B cell (primary cell): ENCODE measurements around the gene AUNIP. TPM values are rescaled to one million over a fixed set of nuclear protein-coding genes. Genes with fewer than 3 reads are reported as not detected.

Experiments used
- ATAC-seq: fragments of 200-7000 bp; cut with Tn5 transposase; one replicate; pipeline ENCODE4 v1.10.0; 2021; ENCODE audit warnings: low read depth, mild to moderate bottlenecking, moderate number of reproducible peaks, moderate library complexity
- CTCF ChIA-PET: fragments of 350-600 bp; sonication (Branson Sonifier 250); formaldehyde crosslinking; loops from one replicate; lab custom pipeline; 2021; ENCODE audit warnings: antibody characterized with exemption, inconsistent platforms; lab: Charles Lee
- POLR2A ChIA-PET: fragments of 350-600 bp; sonication (Branson Sonifier 250); formaldehyde crosslinking; loops from one replicate; lab custom pipeline; 2021; ENCODE audit warnings: antibody characterized with exemption; lab: Charles Lee
- DNase-seq: peaks from one replicate; pipeline ENCODE4 v3.0.0; 2013
- H2AFZ ChIP-seq: 2 replicates; pipeline ENCODE4 v1.6.1; 2012; ENCODE audit warnings: mild to moderate bottlenecking, low read depth, low read length; ENCODE audit not compliant: insufficient read depth, poor library complexity, severe bottlenecking
- H3K27ac ChIP-seq, 2 donors: 1 replicate in 1 of 2; 2 replicates in 1 of 2; pipeline ENCODE4 v1.5.1; 2012 to 2013; ENCODE audit warnings: low read length in 2 of 2, mild to moderate bottlenecking in 2 of 2, moderate library complexity in 1 of 2
- H3K27me3 ChIP-seq, 4 experiments: fragments of 200-600 bp in 1 of 4; sonication (generic) in 1 of 4; replicated peaks in 1 of 4; 1 replicate in 2 of 4; 2 replicates in 2 of 4; pipeline versions ENCODE4 v1.6.1 to v1.7.0; 2013 to 2016; ENCODE audit warnings: low read length in 3 of 4, mild to moderate bottlenecking in 2 of 4, mixed read lengths in 1 of 4, moderate library complexity in 1 of 4; ENCODE audit not compliant: insufficient read depth in 4 of 4, control insufficient read depth in 3 of 4; ENCODE audit errors: control extremely low read depth in 1 of 4
- H3K36me3 ChIP-seq, 2 experiments: replicated peaks in 1 of 2; 1 replicate in 1 of 2; 2 replicates in 1 of 2; pipeline versions ENCODE4 v1.6.1 to v1.7.1; 2013; ENCODE audit warnings: low read length in 1 of 2; ENCODE audit not compliant: insufficient read depth in 2 of 2, control insufficient read depth in 1 of 2; ENCODE audit errors: control extremely low read depth in 1 of 2, extremely low read depth in 1 of 2
- H3K4me1 ChIP-seq, 2 donors: fragments of 200-600 bp in 1 of 2; sonication (generic) in 1 of 2; 1 replicate in 1 of 2; 2 replicates in 1 of 2; pipeline versions ENCODE4 v1.5.1 to v1.6.1; 2013 to 2017; ENCODE audit warnings: low read length in 2 of 2; ENCODE audit not compliant: control insufficient read depth in 2 of 2, insufficient read depth in 2 of 2
- H3K4me2 ChIP-seq: replicated peaks from 2 replicates; pipeline ENCODE3; 2012; ENCODE audit warnings: mild to moderate bottlenecking, low read depth, low read length; ENCODE audit not compliant: poor library complexity, severe bottlenecking
- H3K4me3 ChIP-seq, 5 experiments: fragments of 200-600 bp in 1 of 5; sonication (generic) in 1 of 5; 1 replicate in 3 of 5; 2 replicates in 2 of 5; pipeline versions ENCODE4 v1.5.1 to v1.7.0; 2011 to 2016; ENCODE audit warnings: low read length in 4 of 5, mild to moderate bottlenecking in 4 of 5, low read depth in 2 of 5, control low read depth in 1 of 5, moderate library complexity in 1 of 5; ENCODE audit not compliant: insufficient read depth in 1 of 5; ENCODE audit errors: control extremely low read depth in 1 of 5, extremely low read depth in 1 of 5
- H3K79me2 ChIP-seq: fragments of 200-600 bp; sonication (generic); one replicate; pipeline ENCODE4 v1.6.0; 2016; ENCODE audit warnings: low read length; ENCODE audit not compliant: control insufficient read depth, insufficient read depth
- H3K9ac ChIP-seq: fragments of 200-600 bp; sonication (generic); 2 replicates; pipeline ENCODE4 v1.6.1; 2017; ENCODE audit warnings: mild to moderate bottlenecking, low read length, moderate library complexity
- H3K9me3 ChIP-seq, 3 donors: one replicate each; pipeline versions ENCODE4 v1.6.1 to v1.7.1; 2013; ENCODE audit warnings: low read length in 2 of 3; ENCODE audit not compliant: control insufficient read depth in 2 of 3, insufficient read depth in 1 of 3; ENCODE audit errors: control extremely low read depth in 1 of 3
- H4K20me1 ChIP-seq: 2 replicates; pipeline ENCODE4 v1.6.0; 2012; ENCODE audit warnings: mild to moderate bottlenecking, low read length; ENCODE audit not compliant: insufficient read depth, control insufficient read depth, poor library complexity, severe bottlenecking
- H3K27ac Mint-ChIP-seq: one replicate; pipeline ENCODE4 v1.8.0; 2021; ENCODE audit warnings: mixed read lengths
- H3K27me3 Mint-ChIP-seq: one replicate; pipeline ENCODE4 v1.8.0; 2021; ENCODE audit warnings: mixed read lengths
- H3K4me1 Mint-ChIP-seq: one replicate; pipeline ENCODE4 v1.8.0; 2021; ENCODE audit warnings: mixed read lengths
- H3K4me3 Mint-ChIP-seq: one replicate; pipeline ENCODE4 v1.8.0; 2021; ENCODE audit warnings: mixed read lengths
- H3K9me3 Mint-ChIP-seq: one replicate; pipeline ENCODE4 v1.8.0; 2022; ENCODE audit warnings: mixed read lengths; ENCODE audit not compliant: insufficient read depth
- CTCF ChIP-seq: fragments of 200-600 bp; IDR thresholded peaks from one replicate; pipeline ENCODE4 v1.8.0; 2022; ENCODE audit warnings: antibody characterized with exemption, mild to moderate bottlenecking
- EZH2 ChIP-seq: IDR thresholded peaks from 2 replicates; pipeline ENCODE4 v1.6.1; 2012; ENCODE audit warnings: borderline replicate concordance, low read depth, mild to moderate bottlenecking, moderate library complexity, low read length; ENCODE audit not compliant: insufficient read depth, poor library complexity, severe bottlenecking
- WGBS: methylation state at CpG from one replicate; pipeline ENCODE4 v1.1.5; 2013; ENCODE audit warnings: missing lambda C conversion rate; ENCODE audit not compliant: insufficient coverage; 5-methylcytosine and 5-hydroxymethylcytosine counted together
- intact Hi-C: fragments of 100-400 bp; cut with micrococcal nuclease; formaldehyde crosslinking; loops from one replicate; pipeline ENCODE4 v1.10.0; 2022
- polyA plus RNA-seq: library from polyadenylated mRNA; depleted of rRNA; stranded (reverse); fragments of >200 nt; gene quantifications from 2 replicates; pipeline ENCODE4 v1.2.3, GENCODE V29; 2012
- total RNA-seq, 2 donors: library from RNA; stranded (reverse); fragments of 120-200 nt in 1 of 2; gene quantifications; 1 replicate in 1 of 2; 2 replicates in 1 of 2; pipeline versions ENCODE4 v1.2.3 to v1.2.4, GENCODE V29; 2013 to 2022

Gene AUNIP
- total and polyA plus RNA-seq, 2 donors (not counting 1 experiment from before 2014, with no cell fraction given) = 0.27 TPM; not detected in 1

GRCh38 chr1:25877155-25877554 lies 17.9 kb upstream of the AUNIP start:
- TF ChIP-seq EZH2 = no peak
- no peak for TF ChIP-seq CTCF
- H3K36me3 ChIP-seq = no peaks in the 10 kb centered on the region
- H3K27ac ChIP-seq = no peak overlapping the region
- ATAC-seq (no peak), DNase-seq (no peak)
- H3K9me3 Mint-ChIP-seq = no peaks in the 10 kb centered on the region
- peaks cover 19% of the 10 kb centered on the region for H3K4me1 Mint-ChIP-seq
- no peaks in the 10 kb centered on the region for H3K27me3 Mint-ChIP-seq
- no peaks in the 10 kb centered on the region for H3K27me3 ChIP-seq
- H3K4me2 ChIP-seq = no peak overlapping the region
- WGBS = no CpG with 5 or more reads among the region's 2 CpGs
- POLR2A ChIA-PET = interaction anchor here (0.5 kb wide), 1 partner anchor 8 kb away, joined by 7 read pairs; no protein-coding TSS in a partner anchor
- H3K4me1 ChIP-seq = peaks cover 20 to 33% of the 10 kb centered on the region in 2 donors
- intact Hi-C loops = no loop called here
- H3K9me3 ChIP-seq = no peaks in the 10 kb centered on the region
- CTCF ChIA-PET = no interaction called here
- no peak overlapping the region for H3K4me3 ChIP-seq
- no peak overlapping the region for H3K27ac Mint-ChIP-seq
- H4K20me1 ChIP-seq = no peaks in the 10 kb centered on the region
- H3K9ac ChIP-seq = no peak overlapping the region
- no peak overlapping the region for H2AFZ ChIP-seq
- no peaks in the 10 kb centered on the region for H3K79me2 ChIP-seq
- no peak overlapping the region for H3K4me3 Mint-ChIP-seq

- no peaks in the 10 kb centered on the region for H3K27me3 ChIP-seq
- TF ChIP-seq EZH2 = no peak
- H3K4me1 Mint-ChIP-seq = peaks cover 20% of the 10 kb centered on the region
- no peak overlapping the region for H3K27ac ChIP-seq
- H3K79me2 ChIP-seq = no peaks in the 10 kb centered on the region
- POLR2A ChIA-PET = interaction anchor here (0.5 kb wide), 1 partner anchor 8 kb away, joined by 7 read pairs; no protein-coding TSS in a partner anchor
- CTCF ChIA-PET = interaction anchor here (2.3 kb wide), 1 partner anchor 26 kb away, joined by 6 read pairs; no protein-coding TSS in a partner anchor
- no peaks in the 10 kb centered on the region for H3K36me3 ChIP-seq
- no peak for ATAC-seq
- H3K9ac ChIP-seq = no peak overlapping the region
- H3K9me3 Mint-ChIP-seq = no peaks in the 10 kb centered on the region
- no peak overlapping the region for H2AFZ ChIP-seq
- no CpG with 5 or more reads among the region's 2 CpGs for WGBS
- peak overlapping the region; percentile 90 for H3K4me3 Mint-ChIP-seq
- no peaks in the 10 kb centered on the region for H4K20me1 ChIP-seq
- H3K4me2 ChIP-seq = no peak overlapping the region
- no peak overlapping the region for H3K4me3 ChIP-seq
- H3K9me3 ChIP-seq = no peaks in the 10 kb centered on the region
- no peak overlapping the region for H3K27ac Mint-ChIP-seq
- peaks cover 21 to 35% of the 10 kb centered on the region in 2 donors for H3K4me1 ChIP-seq
- intact Hi-C loops = no loop called here
- H3K27me3 Mint-ChIP-seq = no peaks in the 10 kb centered on the region
- no peak for DNase-seq
Measured at GRCh38 chr1:25876693-25877077, 17.4 kb upstream of the AUNIP start.
